Astrocyte of the spinal cord (primary cell): ENCODE data around the gene MBTD1.
"Not testable (repeated sequence)": the region's sequence is repeated elsewhere in the genome, so short reads cannot be mapped to it uniquely, and the experiment has no call there.

Experiments used
- DNase-seq: peaks from one replicate; pipeline ENCODE4 v3.0.0; 2011; ENCODE audit warnings: low read depth, low spot score
- H3K4me3 ChIP-seq: 2 replicates; pipeline ENCODE4 v1.5.1; 2011; ENCODE audit warnings: low read depth, mild to moderate bottlenecking, low read length, moderate library complexity
- in situ Hi-C: cut with HindIII; loops from 2 replicates; pipeline ENCODE4 v1.10.0; 2017; ENCODE audit warnings: low sequenced_read_pairs
- TF ChIP-seq, protein P1 (sequence below): IDR thresholded peaks from 2 replicates; pipeline ENCODE4 v1.5.1; 2012; ENCODE audit warnings: low read depth, mild to moderate bottlenecking, low read length, inconsistent platforms

MBTD1 gene

DNA sequence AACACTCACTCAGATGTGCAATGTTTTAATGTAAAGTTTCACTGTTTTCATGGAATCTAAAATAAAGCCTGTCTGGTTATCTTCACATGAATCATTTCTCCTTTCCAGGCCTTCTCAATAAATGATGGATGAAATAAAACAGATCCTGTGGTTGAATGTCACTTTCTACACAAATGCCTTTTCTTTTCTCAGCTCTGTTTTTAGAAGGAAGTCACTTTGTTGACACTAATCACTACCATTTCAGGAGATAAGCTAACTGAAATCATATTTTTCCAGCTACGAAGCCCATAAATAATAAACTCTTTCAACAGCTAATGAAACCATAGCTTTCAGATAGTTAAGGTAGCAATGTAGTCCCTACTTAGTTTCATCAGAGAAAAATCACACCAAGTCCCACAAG, 75.7 kb downstream of the MBTD1 start:
- TF ChIP-seq, protein P1, sequence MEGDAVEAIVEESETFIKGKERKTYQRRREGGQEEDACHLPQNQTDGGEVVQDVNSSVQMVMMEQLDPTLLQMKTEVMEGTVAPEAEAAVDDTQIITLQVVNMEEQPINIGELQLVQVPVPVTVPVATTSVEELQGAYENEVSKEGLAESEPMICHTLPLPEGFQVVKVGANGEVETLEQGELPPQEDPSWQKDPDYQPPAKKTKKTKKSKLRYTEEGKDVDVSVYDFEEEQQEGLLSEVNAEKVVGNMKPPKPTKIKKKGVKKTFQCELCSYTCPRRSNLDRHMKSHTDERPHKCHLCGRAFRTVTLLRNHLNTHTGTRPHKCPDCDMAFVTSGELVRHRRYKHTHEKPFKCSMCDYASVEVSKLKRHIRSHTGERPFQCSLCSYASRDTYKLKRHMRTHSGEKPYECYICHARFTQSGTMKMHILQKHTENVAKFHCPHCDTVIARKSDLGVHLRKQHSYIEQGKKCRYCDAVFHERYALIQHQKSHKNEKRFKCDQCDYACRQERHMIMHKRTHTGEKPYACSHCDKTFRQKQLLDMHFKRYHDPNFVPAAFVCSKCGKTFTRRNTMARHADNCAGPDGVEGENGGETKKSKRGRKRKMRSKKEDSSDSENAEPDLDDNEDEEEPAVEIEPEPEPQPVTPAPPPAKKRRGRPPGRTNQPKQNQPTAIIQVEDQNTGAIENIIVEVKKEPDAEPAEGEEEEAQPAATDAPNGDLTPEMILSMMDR, result no peak
- no peak for DNase-seq
- no peak overlapping the region for H3K4me3 ChIP-seq
- in situ Hi-C loops, result no loop called here

DNA sequence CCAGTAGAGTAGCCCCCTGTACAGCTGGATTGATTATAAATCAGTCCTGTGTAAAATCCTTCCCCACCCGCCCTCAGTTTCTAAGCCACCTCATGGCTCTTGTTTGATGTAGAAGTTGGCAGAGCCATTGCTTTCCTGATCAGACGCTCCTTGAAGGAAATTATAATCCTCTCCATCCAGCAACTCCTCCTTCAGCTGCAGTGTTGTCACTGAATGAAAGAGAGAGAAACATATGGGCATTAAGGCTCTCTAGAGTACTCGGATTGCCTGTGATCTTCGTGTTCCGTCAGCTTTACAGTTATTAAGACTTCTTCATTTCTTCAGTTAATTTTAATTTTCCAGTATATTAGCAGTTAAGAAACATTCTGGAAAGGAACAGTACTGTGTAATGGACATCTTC, 79.4 kb downstream of the MBTD1 start:
- H3K4me3 ChIP-seq, result no peak overlapping the region
- in situ Hi-C loops, result no loop called here
- TF ChIP-seq, protein P1, result no peak
- DNase-seq, result no peak

DNA sequence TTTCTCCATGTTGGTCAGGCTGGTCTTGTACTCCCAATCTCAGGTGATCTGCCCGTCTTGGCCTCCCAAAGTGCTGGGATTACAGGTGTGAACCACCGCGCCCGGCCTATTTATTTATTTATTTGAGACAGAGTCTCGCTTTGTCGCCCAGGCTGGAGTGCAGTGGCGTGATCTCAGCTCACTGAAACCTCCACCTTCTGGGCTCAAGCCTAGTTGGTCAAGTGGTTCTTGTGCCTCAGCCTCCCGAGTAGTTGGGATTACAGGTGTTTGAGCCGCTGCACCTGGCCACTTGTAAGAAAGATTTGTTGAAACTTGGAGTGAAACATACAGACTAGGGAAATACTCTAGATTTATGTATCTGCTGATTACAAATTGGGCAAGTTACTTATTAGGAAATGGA, 87.8 kb downstream of the MBTD1 start:
- DNase-seq, H3K4me3 ChIP-seq, in situ Hi-C loops: not testable (repeated sequence)

DNA sequence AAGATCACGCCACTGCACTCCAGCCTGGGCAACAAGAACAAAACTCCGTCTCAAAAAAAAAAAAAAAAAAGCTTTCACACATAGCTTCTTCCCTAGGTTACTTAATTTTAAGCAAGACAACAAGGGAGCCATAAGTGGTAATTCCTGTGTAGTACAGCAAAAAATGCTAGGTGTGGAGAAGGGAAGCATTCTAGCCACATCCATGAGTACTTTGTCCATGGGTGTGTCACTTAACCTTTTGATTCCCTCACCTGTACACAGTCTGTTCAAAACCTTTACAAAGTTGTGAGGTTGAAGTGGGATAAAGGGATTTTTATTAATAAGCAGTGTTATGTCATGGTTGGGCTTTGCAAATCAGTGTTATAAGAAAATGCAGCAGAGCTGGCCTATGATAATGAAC, 89.1 kb downstream of the MBTD1 start:
- no peak overlapping the region for H3K4me3 ChIP-seq
- in situ Hi-C loops, result no loop called here
- no peak for DNase-seq
- TF ChIP-seq, protein P1, result no peak

DNA sequence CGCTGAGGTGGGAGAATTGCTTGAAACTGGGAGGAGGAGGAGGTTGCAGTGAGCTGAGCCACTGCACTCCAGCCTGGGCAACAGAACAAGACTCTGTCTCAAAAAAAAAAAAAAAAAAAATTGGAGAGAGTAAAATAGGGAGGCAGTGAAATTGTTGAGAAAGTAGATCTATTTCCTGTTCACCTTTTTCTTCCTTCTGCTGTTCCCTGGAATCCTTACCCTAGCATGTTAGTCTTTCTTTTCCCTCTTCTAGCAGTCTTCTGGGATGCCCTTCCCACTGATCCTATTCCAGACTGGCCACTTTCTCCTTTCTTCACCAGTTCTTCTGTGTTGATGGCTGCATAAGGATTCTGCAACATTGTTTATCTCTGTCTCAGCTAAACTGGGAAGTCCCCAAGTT, 90.5 kb downstream of the MBTD1 start:
- no peak for DNase-seq
- TF ChIP-seq, protein P1, result no peak
- in situ Hi-C loops, result no loop called here
- no peak overlapping the region for H3K4me3 ChIP-seq

DNA sequence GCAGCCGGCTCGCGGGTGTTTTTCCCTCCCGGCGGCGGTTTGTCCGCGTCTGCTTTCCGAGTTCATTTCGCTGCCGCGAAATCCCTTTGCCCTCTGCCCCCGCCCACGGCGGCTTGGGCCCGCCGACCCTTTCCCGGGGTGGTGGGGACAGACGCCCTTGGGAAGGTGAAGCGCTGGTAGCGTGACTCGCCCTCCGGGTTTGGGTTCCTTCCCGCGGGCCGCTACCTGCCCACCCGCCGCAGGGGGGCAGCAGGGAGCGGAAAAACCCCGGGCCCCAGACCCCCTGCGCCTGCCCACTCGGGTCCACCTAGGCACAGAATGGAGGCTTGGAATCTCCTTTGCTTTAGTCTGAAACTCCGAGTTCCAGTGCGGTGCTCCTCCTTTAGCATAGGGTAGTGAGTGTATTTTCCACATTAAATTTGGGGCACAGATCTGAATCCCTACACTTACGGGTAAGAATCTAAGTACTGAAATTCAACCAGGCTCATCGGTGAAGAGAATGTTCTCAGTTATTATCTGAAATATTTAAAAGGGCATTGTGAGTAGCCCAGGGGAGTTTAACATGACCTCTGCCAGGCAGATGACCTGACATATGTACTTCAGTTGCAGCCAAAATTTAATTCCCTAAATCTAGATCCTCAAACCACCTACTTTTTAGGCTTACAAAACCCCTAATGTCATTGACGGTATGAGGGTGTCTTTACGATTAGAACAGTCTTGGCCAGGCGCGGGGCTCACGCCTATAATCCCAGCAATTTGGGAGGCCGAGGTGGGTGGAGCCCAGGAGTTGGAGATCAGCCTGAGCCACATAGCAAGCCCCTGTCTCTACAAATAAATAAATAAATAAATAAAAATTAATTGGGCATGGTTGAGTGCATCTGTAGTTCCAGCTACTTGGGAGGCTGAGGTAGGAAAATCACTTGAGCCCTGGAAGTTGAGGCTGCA, 92.6 kb downstream of the MBTD1 start:
- TF ChIP-seq, protein P1, result peak; percentile 81
- in situ Hi-C loops, result no loop called here
- DNase-seq, result peak; percentile 41
- peak overlapping the region; percentile 89 for H3K4me3 ChIP-seq

DNA sequence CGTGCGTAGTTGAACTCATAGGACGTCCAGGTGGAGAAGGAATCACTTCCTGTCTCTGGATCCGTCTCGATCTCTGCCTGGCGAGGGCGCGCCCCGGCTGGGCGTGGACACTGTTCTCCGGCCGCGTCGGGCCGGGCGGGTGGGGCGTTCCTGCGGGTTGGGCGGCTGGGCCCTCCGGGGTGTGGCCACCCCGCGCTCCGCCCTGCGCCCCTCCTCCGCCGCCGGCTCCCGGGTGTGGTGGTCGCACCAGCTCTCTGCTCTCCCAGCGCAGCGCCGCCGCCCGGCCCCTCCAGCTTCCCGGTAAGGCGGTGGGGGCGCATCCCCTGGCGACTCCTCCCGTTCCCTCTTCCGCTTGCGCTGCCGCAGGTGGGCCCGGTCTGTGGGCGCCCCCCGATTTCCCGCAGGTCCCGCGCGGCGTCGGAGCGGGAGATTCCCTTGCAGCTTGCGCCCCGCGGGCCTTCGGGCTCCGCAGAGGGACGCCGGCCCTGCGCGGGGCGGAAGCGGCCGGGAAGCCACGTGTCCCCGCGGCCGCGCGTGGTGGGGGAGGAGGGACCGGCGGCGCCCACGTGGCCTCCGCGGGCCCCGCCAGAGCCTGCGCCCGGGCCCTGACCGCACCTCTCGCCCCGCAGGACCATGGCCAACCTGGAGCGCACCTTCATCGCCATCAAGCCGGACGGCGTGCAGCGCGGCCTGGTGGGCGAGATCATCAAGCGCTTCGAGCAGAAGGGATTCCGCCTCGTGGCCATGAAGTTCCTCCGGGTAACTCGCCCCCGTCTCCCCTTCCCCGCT, 93.5 kb downstream of the MBTD1 start, which contains the start of gene NME2:
NME2 (plus strand) TSS at position 214 of the 789 bp plus-strand sequence; CDS start at position 634, 420 bp downstream.
- in situ Hi-C loops, result no loop called here
- TF ChIP-seq, protein P1, result no peak
- DNase-seq, result peak; percentile 84
- peak within 1 kb of the TSS; percentile 89 for H3K4me3 ChIP-seq
